HG03342 (cell line): ENCODE measurements around the gene TAS1R3.

Source experiments
- ATAC-seq: cut with Tn5 transposase; IDR thresholded peaks from one replicate; pipeline ENCODE4 v1.9.1; 2021; ENCODE audit warnings: mild to moderate bottlenecking, moderate library complexity; ENCODE audit not compliant: unreplicated experiment

The TAS1R3 gene

DNA sequence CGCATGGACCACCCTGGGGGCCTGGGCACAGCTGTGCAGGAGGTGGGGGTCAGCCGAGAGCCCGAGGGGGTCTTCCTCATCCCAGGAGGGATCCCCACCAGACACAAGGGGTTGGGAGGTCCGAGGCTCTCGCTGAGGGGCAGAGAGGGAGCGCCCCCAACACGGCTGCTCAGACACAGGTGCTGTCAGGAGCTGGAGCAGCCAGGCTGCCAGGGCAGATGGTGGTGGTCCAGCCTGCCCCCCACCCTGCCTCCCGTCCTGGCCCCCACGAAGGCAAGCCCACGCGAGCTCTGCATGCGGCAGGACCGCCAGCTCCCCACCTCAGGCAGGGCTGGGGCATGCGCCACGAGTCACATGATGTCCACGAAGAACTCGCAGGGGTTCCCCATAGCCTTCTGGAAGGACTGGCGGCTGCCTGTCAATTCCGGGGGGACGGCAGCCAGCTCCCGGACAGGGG lies 4.7 kb downstream of the TAS1R3 start:
- ATAC-seq, result no peak

GRCh38 chr1:1336446-1336845 lies 5.4 kb downstream of the TAS1R3 start:
- no peak for ATAC-seq

DNA sequence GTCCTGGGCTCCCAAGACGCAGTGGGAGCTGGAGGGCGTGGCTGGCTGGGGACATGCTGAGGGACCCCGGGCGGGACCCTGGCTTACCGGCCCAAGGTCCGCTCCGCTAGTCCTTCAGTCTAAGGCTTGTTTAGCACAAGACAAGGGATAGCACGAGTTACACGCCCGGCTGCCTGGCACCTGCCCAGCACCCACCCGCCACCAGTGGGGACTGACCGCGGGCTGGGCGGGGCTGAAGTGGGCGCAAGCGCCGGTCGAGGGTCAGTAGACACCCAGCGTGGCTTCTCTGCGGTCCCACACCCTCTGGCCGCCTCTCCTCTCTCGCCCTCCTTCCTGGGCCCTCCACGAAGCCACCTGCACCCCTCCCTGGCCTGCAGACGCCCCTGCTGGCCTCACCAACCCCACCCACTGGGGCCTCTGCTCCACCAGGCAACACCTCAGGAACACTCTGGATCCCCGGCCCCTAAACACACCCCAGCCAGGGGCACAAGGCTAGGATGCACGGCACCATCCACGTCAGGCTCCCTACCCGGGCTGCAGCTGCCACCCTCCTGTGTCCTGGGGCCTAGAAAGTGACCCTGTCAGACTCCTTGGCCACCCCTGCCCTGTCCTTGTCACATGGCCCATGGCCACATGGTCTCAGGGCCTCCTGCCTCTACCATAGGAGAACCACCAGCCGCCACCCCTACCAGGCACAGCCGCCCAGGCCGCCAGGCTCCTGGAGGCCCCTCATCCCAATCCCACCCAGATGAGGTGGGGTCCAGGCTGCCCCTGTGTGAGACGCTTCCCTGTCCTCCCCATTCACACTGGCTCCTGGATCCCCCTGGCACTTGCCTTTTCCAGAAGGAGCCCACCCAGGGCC lies 6.1 kb downstream of the TAS1R3 start:
- no peak for ATAC-seq

DNA sequence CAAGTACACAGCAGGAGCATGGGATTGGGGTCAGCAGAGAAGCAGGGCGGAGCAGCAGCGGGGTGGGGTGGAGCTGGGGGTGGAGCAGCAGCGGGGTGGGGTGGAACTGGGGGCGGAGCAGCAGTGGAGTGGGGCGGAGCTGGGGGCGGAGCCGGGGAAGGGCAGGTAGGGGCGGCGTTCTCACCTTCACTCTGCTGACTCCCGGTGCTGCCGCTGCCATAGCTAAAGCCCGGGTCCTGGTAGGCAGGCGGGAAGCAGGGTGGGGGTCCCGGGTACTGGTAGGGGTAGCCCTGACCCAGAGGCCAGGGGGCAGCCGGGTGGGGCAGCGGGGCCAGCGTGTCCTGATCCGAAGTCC lies 6.7 kb downstream of the TAS1R3 start:
- no peak for ATAC-seq

DNA sequence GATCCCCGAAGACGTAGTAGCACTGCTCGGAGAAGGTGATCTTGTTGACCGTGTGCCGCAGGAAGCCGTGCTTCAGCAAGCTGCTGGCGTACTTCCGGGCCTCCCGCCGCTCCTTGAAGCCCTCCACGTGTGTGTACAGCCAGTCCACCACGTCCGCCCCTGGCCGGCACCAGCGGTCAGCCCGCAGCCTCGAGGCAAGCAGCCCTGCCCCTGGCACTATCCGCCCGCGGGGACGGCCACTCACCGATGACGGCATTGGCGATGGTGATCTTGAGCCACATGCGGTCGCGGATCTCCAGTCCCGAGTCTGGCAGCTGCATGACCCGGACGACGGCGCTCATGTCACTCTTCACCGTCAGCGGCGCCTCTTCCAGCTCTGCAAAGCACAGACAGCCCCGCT lies 7.2 kb downstream of the TAS1R3 start:
- ATAC-seq, result no peak

GRCh38 chr1:1340185-1340584 lies 9.1 kb downstream of the TAS1R3 start:
- ATAC-seq, result no peak

DNA sequence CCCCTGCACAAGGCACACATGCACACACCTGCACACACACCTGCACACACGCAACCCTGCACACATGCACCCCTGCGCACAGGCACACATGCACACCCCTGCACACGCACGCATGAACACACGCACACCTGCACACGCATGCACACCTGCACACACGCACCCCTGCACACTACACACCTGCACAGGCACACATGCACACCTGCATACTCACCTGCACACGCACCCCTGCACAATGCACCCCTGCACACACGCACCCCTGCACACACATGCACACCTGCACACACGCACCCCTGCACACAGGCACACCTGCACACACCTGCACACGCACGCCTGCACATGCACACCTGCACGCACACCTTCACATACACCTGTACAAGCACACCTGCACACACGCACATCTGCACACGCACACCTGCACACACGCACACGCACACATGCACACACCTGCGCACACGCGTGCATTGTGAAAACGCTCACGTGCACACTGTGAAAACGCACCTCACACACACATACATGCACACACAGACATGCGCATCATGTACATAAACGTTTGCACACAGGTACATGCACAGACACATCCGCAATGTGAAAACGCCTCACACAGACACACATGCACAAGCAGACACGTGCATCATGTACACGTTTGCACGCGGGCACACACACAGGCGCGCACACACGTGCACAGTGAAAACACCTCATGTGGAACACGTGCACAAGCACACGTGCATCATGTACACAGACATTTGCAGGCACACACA lies 9.9 kb downstream of the TAS1R3 start:
- ATAC-seq, result no peak

DNA sequence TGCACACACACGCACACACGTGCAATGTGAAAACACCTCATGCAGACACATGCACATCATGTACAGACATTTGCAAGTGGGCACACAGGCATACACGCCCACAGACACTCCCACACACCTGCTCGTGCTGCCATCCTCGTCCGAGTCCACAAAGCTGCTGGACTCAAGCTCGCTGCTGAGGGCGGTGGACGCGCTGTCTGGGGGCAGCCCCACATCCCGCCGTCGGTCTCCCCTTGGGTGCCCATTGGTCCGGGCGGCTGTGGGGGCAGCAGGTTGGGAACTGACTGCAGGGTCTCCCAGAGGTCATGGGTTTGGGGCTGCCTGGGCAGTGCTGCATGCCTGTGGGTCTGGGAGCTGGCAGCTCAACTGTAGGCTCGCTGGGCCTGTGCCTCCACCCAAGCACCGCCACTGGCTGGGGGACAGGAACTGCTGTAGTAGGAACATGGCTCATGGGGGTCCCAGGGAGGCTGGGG lies 10.5 kb downstream of the TAS1R3 start:
- ATAC-seq, result no peak

DNA sequence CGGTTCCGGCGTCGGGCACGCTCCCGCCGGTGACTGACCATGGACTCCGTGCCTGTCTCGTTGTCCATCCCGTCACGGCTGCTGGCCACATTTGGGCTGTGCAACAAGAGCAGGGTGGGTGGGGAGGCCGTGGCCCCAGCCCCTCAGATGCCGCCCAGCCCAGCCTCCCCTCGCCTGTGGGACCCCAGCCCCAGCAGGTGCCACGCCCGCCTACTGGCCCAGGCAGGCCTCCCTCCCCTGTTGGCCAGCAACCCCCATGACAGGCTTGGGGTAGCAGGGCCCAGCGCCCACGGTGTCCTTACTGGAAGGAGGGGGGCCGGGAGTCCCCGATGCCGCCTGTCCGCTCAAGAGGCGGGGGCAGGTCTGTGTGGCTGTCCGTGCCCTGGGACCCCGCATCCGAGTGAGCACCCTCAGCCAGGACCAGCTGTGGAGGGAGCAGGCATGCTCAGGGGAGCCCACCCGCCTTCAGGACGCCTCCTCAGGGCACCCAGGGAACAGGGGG lies 11.0 kb downstream of the TAS1R3 start:
- ATAC-seq, result no peak

- ATAC-seq, result no peak
These were observed 11.6 kb downstream of the TAS1R3 start for GRCh38 chr1:1342584-1343115.

GRCh38 chr1:1343811-1344421 lies 12.8 kb downstream of the TAS1R3 start:
- ATAC-seq, result no peak

GRCh38 chr1:1344655-1345361 lies 13.7 kb downstream of the TAS1R3 start:
- ATAC-seq, result no peak

- no peak for ATAC-seq
These were observed 14.3 kb downstream of the TAS1R3 start for GRCh38 chr1:1345384-1345783.

DNA sequence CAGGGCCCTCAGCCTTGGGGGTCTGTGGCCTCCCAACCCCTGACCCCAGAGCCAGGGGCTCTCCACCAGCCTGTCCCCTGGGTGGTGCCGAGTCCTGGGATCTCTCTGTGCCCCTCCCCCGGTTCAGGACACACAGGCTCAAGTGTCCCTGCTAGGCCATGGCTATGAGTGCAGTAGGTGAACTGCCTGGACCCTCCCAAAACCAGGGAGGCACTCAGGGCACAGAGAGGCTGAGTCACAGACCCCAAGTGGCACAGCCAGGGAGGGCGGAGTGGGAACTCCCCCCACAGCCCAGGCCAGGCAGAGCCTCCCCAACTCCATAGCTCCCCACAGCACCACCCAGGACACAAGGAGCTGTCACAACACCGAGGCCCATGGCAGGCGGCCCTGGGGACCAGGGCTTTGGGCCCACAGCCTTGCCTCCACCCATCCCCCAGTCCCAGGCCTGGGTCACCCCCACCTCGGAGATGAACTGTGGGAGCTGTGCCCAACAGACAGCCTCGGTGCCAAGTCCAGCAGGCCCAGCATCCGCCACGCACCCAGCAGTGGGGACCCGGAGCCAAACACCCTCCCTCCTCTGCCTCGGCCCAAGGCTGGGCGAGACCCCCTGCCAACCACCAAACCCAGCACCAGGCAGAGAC lies 14.9 kb downstream of the TAS1R3 start:
- ATAC-seq, result no peak

- ATAC-seq, result no peak
These were observed 15.4 kb downstream of the TAS1R3 start for GRCh38 chr1:1346501-1346890.

GRCh38 chr1:1347026-1347595 lies 16.0 kb downstream of the TAS1R3 start:
- no peak for ATAC-seq

DNA sequence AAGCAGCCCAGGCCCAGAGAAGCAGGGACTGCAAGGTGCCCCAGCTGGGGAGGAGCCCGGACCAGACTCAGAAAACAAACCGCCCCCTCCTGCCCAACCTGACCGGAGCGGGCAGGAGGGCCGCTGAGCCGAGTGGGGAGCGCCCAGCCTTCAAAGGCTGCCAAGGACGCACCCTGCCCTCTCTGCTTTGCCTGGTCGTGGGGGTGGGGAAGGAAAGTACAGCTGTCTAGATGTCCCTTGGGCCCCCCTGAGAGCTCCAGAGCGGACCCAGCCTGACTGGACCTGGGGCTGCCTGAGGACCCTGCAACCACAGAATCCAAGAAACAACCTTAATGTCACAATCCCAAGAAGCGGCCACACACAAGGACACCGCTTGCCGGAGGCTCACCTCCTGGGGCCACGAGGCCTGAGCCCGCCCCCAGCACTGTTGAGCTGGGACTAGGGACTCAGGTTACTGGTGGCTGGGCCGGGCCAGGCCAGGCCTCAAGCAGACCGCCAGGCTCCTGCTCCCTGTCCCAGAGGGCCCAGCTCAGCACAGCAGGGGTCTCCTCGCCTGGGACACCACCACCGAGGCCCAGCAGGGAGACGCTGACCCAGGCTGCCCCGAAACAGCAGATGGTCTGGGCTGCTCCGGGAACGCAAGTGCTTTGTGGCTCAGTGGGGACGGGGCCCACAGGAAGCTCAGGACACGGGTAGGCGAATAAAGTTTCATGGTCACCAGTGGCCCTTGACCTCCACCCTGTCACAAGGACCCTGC lies 16.8 kb downstream of the TAS1R3 start:
- ATAC-seq, result no peak

DNA sequence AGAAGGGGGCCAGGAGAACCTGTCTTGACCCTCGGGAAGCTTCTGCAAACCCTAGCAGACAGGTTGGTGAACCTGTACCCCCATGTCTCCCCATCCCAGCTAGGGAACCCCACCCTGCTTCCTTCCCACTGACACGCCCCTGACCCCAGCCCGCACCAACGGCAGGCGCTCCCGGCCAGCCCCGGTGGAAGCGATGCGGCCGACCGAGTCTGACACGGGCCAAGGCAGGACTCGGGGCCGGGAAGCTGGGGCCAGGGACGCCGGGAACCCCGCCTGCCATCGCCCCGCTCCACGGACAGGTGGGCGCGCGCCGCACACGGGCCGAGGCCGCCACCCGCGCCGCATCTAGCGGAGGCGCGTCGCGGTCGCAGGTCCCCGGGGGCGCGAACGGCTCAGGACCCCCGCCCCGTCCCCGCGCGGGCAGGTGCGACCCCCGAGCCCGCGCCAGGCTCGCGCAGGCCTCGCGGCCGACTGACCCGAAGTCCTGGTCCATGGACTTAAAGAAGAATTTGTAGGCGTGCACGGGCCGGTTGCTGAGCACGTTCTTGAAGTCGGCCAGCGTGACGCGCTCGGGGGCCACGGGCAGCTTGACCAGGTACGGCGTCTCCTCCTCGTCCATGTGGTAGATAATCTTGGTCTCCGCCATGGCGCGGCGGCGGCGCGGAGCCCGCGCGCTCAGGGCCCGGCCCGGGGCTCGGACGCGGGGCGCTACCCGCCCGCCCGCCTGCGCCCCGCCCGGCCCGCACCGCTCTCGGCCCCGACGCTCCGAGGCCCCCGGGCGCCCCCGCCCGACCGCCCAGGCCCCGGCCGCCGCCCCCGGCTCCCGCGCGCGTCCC lies 17.6 kb downstream of the TAS1R3 start:
- peak; percentile 28 for ATAC-seq
